ENCODE results near the gene LIMS2.

Gene LIMS2

DNA sequence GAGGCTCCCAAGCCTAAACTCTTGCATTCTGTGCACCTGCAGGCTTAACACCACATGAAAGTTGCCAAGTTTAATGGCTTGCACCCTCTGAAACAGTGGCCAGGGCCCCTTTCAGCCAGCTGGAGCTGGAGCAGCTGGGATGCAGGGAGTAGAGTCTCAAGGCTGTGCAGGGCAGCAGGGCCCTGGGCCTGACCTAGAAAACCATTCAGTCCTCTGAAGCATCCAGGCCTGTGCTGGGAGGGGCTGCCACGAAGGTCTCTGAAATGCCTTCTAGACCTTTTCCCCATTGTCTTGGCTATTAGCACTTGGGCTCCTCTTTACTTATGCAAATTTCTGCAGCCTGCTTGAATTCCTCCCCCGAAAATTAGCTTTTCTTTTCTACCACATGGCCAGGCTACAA is 15.4 kb upstream of the LIMS2 start:
- Histone ChIP-seq H3K36me3 (ENCODE audit: insufficient read depth, low read length) (no peaks in the 10 kb centered on the region), H3K9ac (ENCODE audit: low read depth, low read length) (no peak overlapping the region), H3K9me3 (ENCODE audit: control insufficient read depth, insufficient read depth, low read length) (peaks cover 20% of the 10 kb centered on the region), H3K4me1 (ENCODE audit: insufficient read depth, low read length) (no peaks in the 10 kb centered on the region)

DNA sequence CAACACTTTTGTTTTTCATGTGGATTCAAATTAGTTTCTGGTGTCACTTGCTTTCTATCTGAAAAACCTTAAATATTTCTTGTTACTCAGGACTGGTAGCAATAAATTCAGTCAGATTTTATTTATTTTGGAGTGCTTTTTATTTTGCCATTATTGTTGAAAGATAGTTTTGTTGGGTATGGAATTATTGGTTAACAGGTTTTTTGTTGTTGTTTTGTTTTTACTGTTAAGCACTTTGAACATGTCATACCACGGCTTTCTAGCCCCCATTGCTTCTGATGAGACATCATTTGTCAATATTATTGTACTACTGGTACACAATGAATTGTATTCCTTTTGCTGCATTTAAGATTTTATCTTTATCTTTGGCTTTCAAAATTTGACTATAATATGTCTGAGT is 13.1 kb upstream of the LIMS2 start:
- no peaks in the 10 kb centered on the region for H3K36me3 ChIP-seq (ENCODE audit: insufficient read depth, low read length)
- H3K4me1 ChIP-seq (ENCODE audit: insufficient read depth, low read length) = 0 out of 2 replicates have a peak, but pooled peaks cover 4% of the 10 kb centered on the region
- H3K9me3 ChIP-seq (ENCODE audit: control insufficient read depth, insufficient read depth, low read length) = peaks cover 20% of the 10 kb centered on the region

DNA sequence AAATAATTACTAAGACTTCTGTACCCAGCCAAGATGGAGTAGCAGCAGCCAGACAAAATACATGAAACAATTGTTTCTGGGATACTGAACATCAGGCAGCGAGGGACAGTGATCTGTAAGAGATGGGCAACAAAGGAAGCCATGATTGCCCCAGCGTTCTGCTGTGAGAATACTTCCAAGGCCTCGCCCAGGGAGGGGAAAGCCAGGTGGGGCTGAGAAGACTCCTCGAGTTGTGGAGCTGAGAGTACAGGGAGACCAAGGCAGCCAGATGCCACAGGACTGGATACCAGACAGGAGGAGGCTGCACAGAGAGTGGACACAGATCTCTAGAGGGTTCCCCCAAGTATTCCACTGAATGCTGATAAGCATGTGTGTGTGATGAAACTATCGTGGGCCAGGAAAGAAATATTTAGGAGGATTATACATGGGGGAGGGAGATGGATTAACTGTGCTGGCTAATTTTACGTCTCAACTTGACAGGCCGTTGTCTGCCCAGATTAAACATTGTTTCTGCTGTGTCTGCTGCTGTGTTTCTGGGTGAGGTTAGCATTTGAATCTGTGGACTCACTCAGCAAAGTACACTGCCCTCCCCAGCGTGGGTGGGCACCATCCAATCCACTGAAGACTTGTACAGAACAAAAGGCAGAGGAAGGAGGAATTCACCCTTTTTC is 10.2 kb upstream of the LIMS2 start:
- H3K4me1 ChIP-seq (ENCODE audit: insufficient read depth, low read length) = 0 out of 2 replicates have a peak, but pooled peaks cover 4% of the 10 kb centered on the region
- H3K9ac ChIP-seq (ENCODE audit: low read depth, low read length) = no peak overlapping the region
- H3K9me3 ChIP-seq (ENCODE audit: control insufficient read depth, insufficient read depth, low read length) = peaks cover 12% of the 10 kb centered on the region; the same call in 1 of the 2 replicates
- no peaks in the 10 kb centered on the region for H3K36me3 ChIP-seq (ENCODE audit: insufficient read depth, low read length)

More for the DNA sequence above, 13.1 kb upstream of the LIMS2 start:
- no peak overlapping the region for H3K9ac ChIP-seq (ENCODE audit: low read depth, low read length)

DNA sequence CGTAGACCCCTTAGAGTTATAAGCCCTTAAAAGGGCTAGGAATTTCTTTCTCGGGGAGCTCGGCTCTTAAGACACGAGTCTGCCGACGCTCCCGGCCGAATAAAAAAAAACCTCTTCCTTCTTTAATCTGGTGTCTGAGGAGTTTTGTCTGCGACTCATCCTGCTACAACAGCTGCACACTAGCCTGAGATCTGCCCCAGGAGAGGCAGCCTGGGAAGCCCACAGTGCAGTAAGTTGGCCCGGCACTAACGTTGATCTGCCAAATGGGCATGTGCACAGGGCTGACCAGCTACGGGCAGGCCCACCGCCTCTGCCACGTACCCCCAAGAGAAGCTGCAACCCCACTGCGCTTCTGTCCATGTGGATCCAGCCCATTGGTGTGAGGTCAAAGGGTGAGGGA is 8.4 kb upstream of the LIMS2 start:
- Histone ChIP-seq H3K9me3 (ENCODE audit: control insufficient read depth, insufficient read depth, low read length) (peaks cover 4% of the 10 kb centered on the region; the same call in 1 of the 2 replicates), H3K4me1 (ENCODE audit: insufficient read depth, low read length) (0 out of 2 replicates have a peak, but pooled peaks cover 4% of the 10 kb centered on the region), H3K9ac (ENCODE audit: low read depth, low read length) (no peak overlapping the region), H3K36me3 (ENCODE audit: insufficient read depth, low read length) (no peaks in the 10 kb centered on the region)

DNA sequence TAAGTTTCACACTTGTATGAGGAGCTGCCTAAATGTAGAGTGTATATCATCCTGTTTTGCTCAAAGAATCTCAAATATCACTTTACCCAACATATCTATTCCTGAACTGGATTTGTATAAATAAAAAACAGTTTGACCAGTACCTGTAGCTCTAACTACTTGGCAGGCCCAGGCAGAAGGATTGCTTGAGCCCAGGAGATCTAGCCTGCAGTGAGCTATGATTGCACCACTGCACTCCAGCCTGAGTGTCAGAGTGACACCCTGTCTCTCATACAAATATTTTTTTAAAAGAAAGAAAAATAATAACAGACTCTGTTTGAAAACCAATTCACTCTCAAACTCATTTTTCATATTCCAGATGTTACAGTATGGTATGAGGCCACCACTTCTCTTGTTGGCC is 7.7 kb upstream of the LIMS2 start:
- Histone ChIP-seq H3K36me3 (ENCODE audit: insufficient read depth, low read length) (no peaks in the 10 kb centered on the region), H3K9me3 (ENCODE audit: control insufficient read depth, insufficient read depth, low read length) (peaks cover 3% of the 10 kb centered on the region; the same call in 1 of the 2 replicates), H3K4me1 (ENCODE audit: insufficient read depth, low read length) (0 out of 2 replicates have a peak, but pooled peaks cover 4% of the 10 kb centered on the region), H3K9ac (ENCODE audit: low read depth, low read length) (no peak overlapping the region)

- Histone ChIP-seq H3K36me3 (ENCODE audit: insufficient read depth, low read length) (no peaks in the 10 kb centered on the region), H3K9ac (ENCODE audit: low read depth, low read length) (no peak overlapping the region), H3K9me3 (ENCODE audit: control insufficient read depth, insufficient read depth, low read length) (no peaks in the 10 kb centered on the region), H3K4me1 (ENCODE audit: insufficient read depth, low read length) (0 out of 2 replicates have a peak, but pooled peaks cover 4% of the 10 kb centered on the region)
These were observed 6.9 kb upstream of the LIMS2 start for GRCh38 chr2:127681976-127682857.

- 0 out of 2 replicates have a peak, but pooled peaks cover 4% of the 10 kb centered on the region for H3K4me1 ChIP-seq (ENCODE audit: insufficient read depth, low read length)
- no peak overlapping the region for H3K9ac ChIP-seq (ENCODE audit: low read depth, low read length)
- H3K9me3 ChIP-seq (ENCODE audit: control insufficient read depth, insufficient read depth, low read length) = no peaks in the 10 kb centered on the region; the same call in 1 of the 2 replicates
- no peaks in the 10 kb centered on the region for H3K36me3 ChIP-seq (ENCODE audit: insufficient read depth, low read length)
These were observed 6.0 kb upstream of the LIMS2 start for GRCh38 chr2:127681288-127681804.

GRCh38 chr2:127680706-127681287 is 5.5 kb upstream of the LIMS2 start:
- Histone ChIP-seq H3K4me1 (ENCODE audit: insufficient read depth, low read length) (0 out of 2 replicates have a peak, but pooled peaks cover 4% of the 10 kb centered on the region), H3K9ac (ENCODE audit: low read depth, low read length) (no peak overlapping the region), H3K9me3 (ENCODE audit: control insufficient read depth, insufficient read depth, low read length) (no peaks in the 10 kb centered on the region; the same call in 1 of the 2 replicates)

GRCh38 chr2:127679680-127680361 is 4.5 kb upstream of the LIMS2 start:
- Histone ChIP-seq H3K9me3 (ENCODE audit: control insufficient read depth, insufficient read depth, low read length) (no peaks in the 10 kb centered on the region; the same call in 1 of the 2 replicates), H3K4me1 (ENCODE audit: insufficient read depth, low read length) (0 out of 2 replicates have a peak, but pooled peaks cover 4% of the 10 kb centered on the region), H3K36me3 (ENCODE audit: insufficient read depth, low read length) (no peaks in the 10 kb centered on the region), H3K9ac (ENCODE audit: low read depth, low read length) (no peak overlapping the region)

More at GRCh38 chr2:127680706-127681287, 5.5 kb upstream of the LIMS2 start:
- no peaks in the 10 kb centered on the region for H3K36me3 ChIP-seq (ENCODE audit: insufficient read depth, low read length)

GRCh38 chr2:127678991-127679390 is 3.7 kb upstream of the LIMS2 start:
- no peaks in the 10 kb centered on the region; the same call in 1 of the 2 replicates for H3K9me3 ChIP-seq (ENCODE audit: control insufficient read depth, insufficient read depth, low read length)
- no peak overlapping the region for H3K9ac ChIP-seq (ENCODE audit: low read depth, low read length)
- H3K4me1 ChIP-seq (ENCODE audit: insufficient read depth, low read length) = 0 out of 2 replicates have a peak, but pooled peaks cover 3% of the 10 kb centered on the region
- no peaks in the 10 kb centered on the region for H3K36me3 ChIP-seq (ENCODE audit: insufficient read depth, low read length)

- Histone ChIP-seq H3K9ac (ENCODE audit: low read depth, low read length) (no peak overlapping the region), H3K36me3 (ENCODE audit: insufficient read depth, low read length) (no peaks in the 10 kb centered on the region), H3K4me1 (ENCODE audit: insufficient read depth, low read length) (no peaks in the 10 kb centered on the region), H3K9me3 (ENCODE audit: control insufficient read depth, insufficient read depth, low read length) (no peaks in the 10 kb centered on the region; the same call in 1 of the 2 replicates)
These were observed 3.2 kb upstream of the LIMS2 start for GRCh38 chr2:127678531-127678930.

GRCh38 chr2:127676906-127677305 is 1.6 kb upstream of the LIMS2 start:
- no peaks in the 10 kb centered on the region for H3K4me1 ChIP-seq (ENCODE audit: insufficient read depth, low read length)
- no peaks in the 10 kb centered on the region for H3K36me3 ChIP-seq (ENCODE audit: insufficient read depth, low read length)
- H3K9me3 ChIP-seq (ENCODE audit: control insufficient read depth, insufficient read depth, low read length) = no peaks in the 10 kb centered on the region; the same call in 1 of the 2 replicates
- H3K9ac ChIP-seq (ENCODE audit: low read depth, low read length) = no peak overlapping the region

GRCh38 chr2:127674241-127675209 is 805 bp downstream of the LIMS2 start:
- Histone ChIP-seq H3K9me3 (ENCODE audit: control insufficient read depth, insufficient read depth, low read length) (no peaks in the 10 kb centered on the region; the same call in 1 of the 2 replicates), H3K4me1 (ENCODE audit: insufficient read depth, low read length) (no peaks in the 10 kb centered on the region), H3K36me3 (ENCODE audit: insufficient read depth, low read length) (no peaks in the 10 kb centered on the region), H3K9ac (ENCODE audit: low read depth, low read length) (peak overlapping the region; percentile 48)
